Stomach (tissue), 9 donors: ENCODE data around the gene MTA3. TPM values are rescaled to one million over a fixed set of nuclear protein-coding genes. Genes with fewer than 3 reads are reported as not detected.

ENCODE experiments used
- DNase-seq, 2 donors: peaks; one replicate each; pipeline versions ENCODE4 v3.0.0 to v3.0.0-alpha.2; 2013 to 2019
- H3K27ac ChIP-seq, 5 donors: fragments of 200-600 bp in 4 of 5; sonication (generic) in 4 of 5; one replicate each; pipeline ENCODE4 v1.5.1; 2013 to 2019; ENCODE audit warnings: mild to moderate bottlenecking in 1 of 5, moderate library complexity in 1 of 5
- H3K27me3 ChIP-seq, 3 donors: fragments of 200-600 bp; sonication (generic); one replicate each; pipeline ENCODE4 v1.5.1; 2017 to 2019; ENCODE audit warnings: mixed run types in 1 of 3
- H3K36me3 ChIP-seq, 4 donors: fragments of 200-600 bp; sonication (generic); 1 replicate in 3 of 4; 2 replicates in 1 of 4; pipeline ENCODE4 v1.5.1; 2016 to 2019
- H3K4me1 ChIP-seq, 4 donors: fragments of 200-600 bp; sonication (generic); one replicate each; pipeline ENCODE4 v1.5.1; 2016 to 2019
- H3K4me3 ChIP-seq, 4 donors: fragments of 200-600 bp; sonication (generic) in 3 of 4; one replicate each; pipeline ENCODE4 v1.5.1; 2016 to 2019; ENCODE audit warnings: mild to moderate bottlenecking in 1 of 4
- H3K9me3 ChIP-seq, 4 donors: fragments of 200-600 bp; sonication (generic); one replicate each; pipeline ENCODE4 v1.5.1; 2016 to 2019
- CTCF ChIP-seq, 7 experiments: fragments of 450-650 bp in 4 of 7; fragments of 200-600 bp in 3 of 7; sonication (generic) in 3 of 7; IDR thresholded peaks; one replicate each; pipeline ENCODE4 v1.5.1; 2016 to 2019; ENCODE audit warnings: antibody characterized with exemption in 7 of 7, control low read depth in 2 of 7, mild to moderate bottlenecking in 1 of 7
- EP300 ChIP-seq: sonication (generic); formaldehyde crosslinking; IDR thresholded peaks from one replicate; pipeline ENCODE4 v1.6.1; 2017; ENCODE audit warnings: antibody characterized with exemption
- POLR2A ChIP-seq, 4 donors: fragments of 450-650 bp; IDR thresholded peaks; one replicate each; pipeline ENCODE4 v1.6.1; 2016; ENCODE audit warnings: antibody characterized with exemption in 4 of 4, control low read depth in 2 of 4, mild to moderate bottlenecking in 1 of 4, moderate library complexity in 1 of 4
- POLR2AphosphoS5 ChIP-seq, 3 donors: sonication (generic); formaldehyde crosslinking; IDR thresholded peaks; one replicate each; pipeline ENCODE4 v1.6.1; 2016; ENCODE audit warnings: antibody characterized with exemption in 3 of 3
- WGBS, 5 donors: extraction: QIAGEN DNeasy Blood & Tissue Kit in 3 of 5; methylation state at CpG; one replicate each; pipeline versions ENCODE4 v1.1.5 to v1.1.7; 2013 to 2018; 5-methylcytosine and 5-hydroxymethylcytosine counted together
- intact Hi-C: fragments of 100-400 bp; cut with DNase I; formaldehyde crosslinking; loops from one replicate; pipeline ENCODE4 v1.15.1; 2023; ENCODE audit warnings: low total_unique reads
- polyA plus RNA-seq, 3 donors: library from polyadenylated mRNA; stranded (reverse); fragments of 200-250 nt; gene quantifications; one replicate each; pipeline ENCODE4 v1.2.3, GENCODE V29; 2013
- total RNA-seq, 5 donors: library from RNA; depleted of rRNA; stranded (reverse); fragments of >200 nt; gene quantifications; one replicate each; pipeline versions ENCODE4 v1.1.0 to v1.2.3, GENCODE V29; 2014 to 2016
- donor health status: healthy with polysubstance abuse.
- donor health status: Bipolar disorder and iron deficiency.
- donor health status: healthy.

MTA3 gene
- total and polyA plus RNA-seq, 8 donors: 27.8 to 120 (median 49.1) TPM

- intact Hi-C loops: no loop called here
- WGBS, 5 donors: 82 to 92% (median 91%) methylated on average over 4 of the region's 4 CpGs
- H3K27me3 ChIP-seq: no peaks in the 10 kb centered on the region
- TF ChIP-seq CTCF (IDR thresholded peaks at IDR 0.05) (no peak), POLR2A (IDR thresholded peaks at IDR 0.05) (no peak), EP300 (no peak), POLR2AphosphoS5 (IDR thresholded peaks at IDR 0.05) (no peak)
- no peak overlapping the region for H3K4me3 ChIP-seq
- no peak for DNase-seq
- H3K4me1 ChIP-seq: no peaks in the 10 kb centered on the region
- H3K27ac ChIP-seq: no peak overlapping the region
- no peaks in the 10 kb centered on the region for H3K9me3 ChIP-seq
- H3K36me3 ChIP-seq: peaks cover 5 to 59% (median 31%) of the 10 kb centered on the region in 4 donors
Observed at GRCh38 chr2:42585779-42586178, 17.3 kb downstream of the MTA3 start.

- Histone ChIP-seq H3K36me3 (peaks cover 0 to 42% (median 14%) of the 10 kb centered on the region in 4 donors), H3K9me3 (no peaks in the 10 kb centered on the region), H3K27me3 (no peaks in the 10 kb centered on the region), H3K4me1 (no peaks in the 10 kb centered on the region), H3K27ac (no peak overlapping the region), H3K4me3 (no peak overlapping the region)
- TF ChIP-seq CTCF (IDR thresholded peaks at IDR 0.05) (no peak), POLR2A (IDR thresholded peaks at IDR 0.05) (no peak), POLR2AphosphoS5 (IDR thresholded peaks at IDR 0.05) (no peak), EP300 (no peak)
- WGBS, 5 donors: 92 to 99% (median 96%) methylated on average over 4 of the region's 4 CpGs
- no peak for DNase-seq
- intact Hi-C loops: no loop called here
Observed at GRCh38 chr2:42587526-42588117, 19.2 kb downstream of the MTA3 start.

GRCh38 chr2:42588121-42588520 lies 19.7 kb downstream of the MTA3 start:
- no peak for DNase-seq
- intact Hi-C loops: no loop called here
- Histone ChIP-seq H3K36me3 (peaks cover 0 to 37% (median 12%) of the 10 kb centered on the region in 4 donors), H3K27ac (no peak overlapping the region), H3K4me3 (no peak overlapping the region), H3K4me1 (no peaks in the 10 kb centered on the region), H3K9me3 (no peaks in the 10 kb centered on the region), H3K27me3 (no peaks in the 10 kb centered on the region)
- 96 to 100% (median 97%) methylated on average over 1 of the region's 1 CpG for WGBS, 5 donors
- no peak for TF ChIP-seq CTCF (IDR thresholded peaks at IDR 0.05)
- no peak for TF ChIP-seq POLR2AphosphoS5 (IDR thresholded peaks at IDR 0.05)
- TF ChIP-seq POLR2A (IDR thresholded peaks at IDR 0.05): no peak
- no peak for TF ChIP-seq EP300

GRCh38 chr2:42590176-42590575 lies 21.7 kb downstream of the MTA3 start:
- Histone ChIP-seq H3K27ac (no peak overlapping the region), H3K36me3 (peaks cover 0 to 24% (median 4%) of the 10 kb centered on the region in 4 donors), H3K27me3 (no peaks in the 10 kb centered on the region), H3K4me3 (no peak overlapping the region), H3K4me1 (no peaks in the 10 kb centered on the region), H3K9me3 (no peaks in the 10 kb centered on the region)
- peak in 1 of 2 donors; percentile 1 for DNase-seq
- intact Hi-C loops: no loop called here
- no peak for TF ChIP-seq CTCF (IDR thresholded peaks at IDR 0.05)
- TF ChIP-seq EP300: no peak
- TF ChIP-seq POLR2AphosphoS5 (IDR thresholded peaks at IDR 0.05): no peak
- TF ChIP-seq POLR2A (IDR thresholded peaks at IDR 0.05): no peak
- WGBS, 5 donors: 82 to 92% (median 88%) methylated on average over 2 of the region's 2 CpGs
